GM18498 (cell line): ENCODE data around the gene RPS3.
A peak's percentile ranks its signal among the peaks of the same experiment; 100 is the strongest.
"Not testable (repeated sequence)": the region's sequence is repeated elsewhere in the genome, so short reads cannot be mapped to it uniquely, and the experiment has no call there.

Source experiments
- ATAC-seq: cut with Tn5 transposase; IDR thresholded peaks from one replicate; pipeline ENCODE4 v1.9.1; 2021; ENCODE audit warnings: mild to moderate bottlenecking, moderate library complexity; ENCODE audit not compliant: unreplicated experiment

Gene RPS3

DNA sequence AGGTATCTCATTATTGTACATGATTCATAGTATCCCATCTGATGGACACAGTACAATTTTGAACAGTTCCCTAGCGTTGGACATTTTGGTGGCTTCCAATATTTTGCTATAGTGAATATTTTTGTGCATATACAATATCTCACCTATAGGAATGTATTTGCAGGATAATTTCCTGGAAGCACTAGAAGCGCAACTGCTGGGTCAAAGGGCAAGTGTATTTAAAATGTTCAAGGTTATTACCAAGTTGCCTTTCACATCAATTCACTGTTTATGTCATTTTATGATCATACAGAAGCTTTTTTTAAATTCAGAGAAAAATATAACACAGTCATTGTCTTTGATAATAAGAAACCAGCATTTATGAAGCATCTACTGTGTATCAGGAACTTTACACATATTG, 19.1 kb upstream of the RPS3 start:
- ATAC-seq: no peak

DNA sequence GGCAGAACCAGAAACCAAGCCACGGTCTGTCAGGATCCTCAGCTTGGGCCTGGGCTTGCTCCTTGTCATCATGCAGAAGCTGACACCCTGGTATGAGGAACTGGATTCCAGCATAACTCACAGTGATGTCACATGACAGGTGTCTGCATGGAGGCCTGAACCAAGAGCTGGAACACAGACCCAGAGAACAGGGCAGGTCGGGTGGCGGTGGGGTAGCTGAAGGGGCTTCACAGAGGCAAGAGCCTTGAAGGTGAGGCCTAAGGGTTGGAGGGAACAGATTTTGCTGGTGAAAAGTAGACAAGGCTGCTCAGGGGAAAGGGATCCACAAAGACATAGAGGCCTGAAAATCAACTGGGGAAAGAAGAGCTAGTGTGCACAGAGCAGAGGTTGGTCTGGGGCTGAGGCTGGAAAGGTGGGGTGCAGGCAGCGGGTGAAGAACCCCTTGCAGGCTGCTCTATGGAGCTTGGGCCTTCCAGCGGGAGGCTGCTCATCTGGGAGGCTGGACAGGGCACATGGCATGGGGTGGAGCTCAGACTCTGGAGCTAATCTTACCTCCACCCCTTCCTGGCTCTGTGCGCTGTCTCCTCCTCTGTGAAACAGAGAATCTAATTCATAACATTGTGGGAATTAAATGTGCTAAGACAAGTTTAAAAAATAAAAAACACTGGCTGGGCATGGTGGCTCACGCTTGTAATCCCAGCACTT, 18.4 kb upstream of the RPS3 start:
- ATAC-seq: no peak

DNA sequence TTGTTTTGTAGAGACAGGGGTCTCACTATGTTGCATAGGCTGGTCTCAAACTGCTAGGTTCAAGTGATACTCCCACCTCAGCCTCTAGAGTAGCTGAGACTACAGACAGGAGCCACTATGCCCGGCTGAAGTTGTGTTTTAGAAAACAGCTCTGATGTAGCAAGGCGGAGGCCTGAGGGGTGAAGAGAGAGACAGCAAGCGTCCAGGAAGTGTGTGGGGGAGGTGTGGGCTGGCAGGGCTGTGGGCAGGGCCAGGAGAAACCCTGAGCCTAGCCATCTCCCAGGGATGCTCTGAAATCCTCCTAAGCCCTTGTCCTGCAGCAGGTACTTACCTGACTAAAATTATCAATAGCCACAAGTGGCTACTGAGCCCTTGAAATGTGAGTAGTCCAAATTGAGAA, 16.1 kb upstream of the RPS3 start:
- no peak for ATAC-seq

DNA sequence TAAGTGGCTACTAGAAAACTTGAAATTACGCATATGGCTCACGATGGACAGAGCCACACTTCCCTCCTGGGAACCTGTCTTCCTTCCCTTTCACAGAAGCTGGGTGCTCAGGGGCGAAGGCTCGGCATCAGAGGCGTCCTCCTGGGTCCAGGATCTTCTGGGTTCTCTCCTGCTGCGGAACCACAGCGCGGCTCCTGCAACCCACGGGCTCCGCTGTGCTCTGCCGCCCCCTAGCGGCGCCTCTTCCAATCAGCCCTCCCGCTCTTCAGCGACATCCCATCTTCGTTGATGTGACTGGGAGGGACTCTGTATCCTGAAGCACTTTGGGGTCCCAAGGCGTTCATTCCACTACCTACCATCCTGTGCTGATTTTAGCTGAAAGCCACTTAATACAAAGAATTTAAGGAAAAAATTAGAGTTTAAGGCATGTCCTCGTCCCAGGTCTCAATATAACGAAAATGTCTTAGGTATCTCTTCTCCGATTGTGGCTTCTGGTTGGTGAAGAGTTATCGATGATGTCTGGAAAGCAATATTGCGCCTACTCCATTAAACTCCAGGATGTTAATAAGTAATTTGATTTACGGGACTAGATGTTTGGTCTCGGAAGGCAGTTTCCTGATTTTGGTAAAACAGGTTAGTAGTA, 14.8 kb upstream of the RPS3 start:
- peak; percentile 41 for ATAC-seq

DNA sequence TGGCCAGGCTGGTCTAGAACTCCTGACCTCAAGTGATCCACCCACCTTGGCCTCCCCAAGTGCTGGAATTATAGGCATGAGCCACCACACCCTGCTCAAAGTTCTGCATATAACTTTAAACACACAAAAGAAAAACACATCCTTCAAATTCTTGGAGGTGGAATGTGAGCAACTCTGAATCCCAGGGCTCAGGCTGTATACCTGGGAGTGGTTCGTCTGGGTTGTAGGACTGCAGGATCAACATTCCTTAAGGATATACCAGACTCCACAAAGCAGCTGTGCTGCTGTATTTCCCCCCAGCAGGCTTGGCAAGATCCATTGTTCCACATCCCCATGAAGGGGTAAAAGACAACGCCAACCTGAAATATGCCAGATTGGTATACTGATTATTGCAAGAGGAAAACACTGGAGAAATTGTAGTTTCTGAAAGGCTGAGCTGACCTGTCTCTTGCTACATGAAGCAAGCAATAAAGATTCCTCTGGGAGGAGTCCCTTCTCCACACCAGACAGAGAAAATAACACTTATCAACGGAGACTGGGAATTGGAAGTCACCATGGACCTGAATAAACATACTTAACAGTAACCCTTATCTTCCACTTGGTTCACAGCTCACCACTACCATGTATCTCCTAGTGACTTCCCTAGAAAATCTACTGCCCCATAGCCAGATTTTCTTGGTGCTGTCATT, 12.2 kb upstream of the RPS3 start:
- ATAC-seq: no peak

DNA sequence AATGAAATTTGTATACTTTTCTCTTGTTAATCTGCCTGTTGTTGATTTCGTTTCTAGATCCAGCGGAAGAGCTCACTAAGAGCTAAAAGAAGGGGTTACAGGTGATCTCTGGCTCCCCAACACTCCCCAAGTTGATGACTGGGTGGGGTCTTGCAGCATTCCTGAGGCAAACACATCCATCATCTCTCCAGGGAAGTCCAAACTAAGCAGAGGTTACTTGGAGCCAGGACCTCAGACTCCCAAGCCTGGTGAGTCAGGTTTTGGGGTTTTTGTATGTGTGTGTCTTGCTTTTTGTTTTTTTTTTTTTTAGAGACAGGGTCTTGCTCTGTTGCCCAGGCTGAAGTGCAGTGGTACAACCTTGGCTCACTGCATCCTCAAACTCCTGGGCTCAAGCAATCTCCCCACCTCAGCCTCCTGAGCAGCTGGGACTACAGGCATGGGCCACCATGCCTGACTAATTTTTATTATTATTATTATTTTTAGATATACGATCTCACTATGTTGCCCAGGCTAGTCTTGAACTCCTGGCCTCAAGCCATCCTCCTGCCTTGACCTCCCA, 11.5 kb upstream of the RPS3 start:
- no peak for ATAC-seq

DNA sequence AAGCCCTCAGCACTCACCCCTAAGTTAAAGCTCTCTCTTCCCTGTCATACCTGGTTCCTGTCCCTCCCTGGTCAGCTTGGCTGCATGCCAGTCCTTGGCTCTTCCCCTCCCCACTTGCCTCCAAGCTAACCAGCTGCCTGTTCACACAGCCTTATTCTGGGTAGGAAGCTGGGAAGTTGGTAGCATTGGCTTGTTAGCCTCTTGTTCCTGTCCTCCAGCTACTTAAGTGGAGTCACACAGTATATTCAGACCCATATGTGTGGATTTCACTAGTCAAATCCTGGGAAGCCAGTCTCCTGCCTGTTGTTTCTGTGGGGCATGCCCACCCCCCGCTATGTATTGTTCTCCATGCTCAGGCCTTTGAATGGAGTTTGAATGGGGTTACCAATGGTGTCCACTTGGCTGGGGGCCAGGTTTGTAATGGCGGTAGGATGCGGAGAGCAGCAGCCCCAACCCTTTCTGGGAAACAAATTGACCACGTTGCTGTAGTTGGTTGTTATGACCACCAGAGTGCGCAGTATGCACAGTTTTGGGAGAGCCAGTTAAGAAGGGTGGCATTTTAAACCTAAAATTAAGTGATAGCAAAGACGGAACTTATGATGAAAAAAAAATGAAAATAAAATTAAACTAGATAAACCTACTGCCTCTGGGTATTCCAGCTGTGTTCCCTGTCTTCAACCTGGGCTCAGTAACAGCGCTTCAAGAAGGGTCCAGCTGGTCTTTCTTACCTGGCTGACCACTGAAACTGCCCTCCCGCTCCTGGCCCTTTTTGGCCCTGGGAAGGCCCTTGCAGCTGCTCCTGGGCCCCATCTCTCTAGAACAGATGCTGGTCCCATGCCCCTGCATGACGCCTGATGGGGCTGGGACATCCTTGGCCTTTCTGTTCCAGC, 10.7 kb upstream of the RPS3 start:
- peak; percentile 52 for ATAC-seq

DNA sequence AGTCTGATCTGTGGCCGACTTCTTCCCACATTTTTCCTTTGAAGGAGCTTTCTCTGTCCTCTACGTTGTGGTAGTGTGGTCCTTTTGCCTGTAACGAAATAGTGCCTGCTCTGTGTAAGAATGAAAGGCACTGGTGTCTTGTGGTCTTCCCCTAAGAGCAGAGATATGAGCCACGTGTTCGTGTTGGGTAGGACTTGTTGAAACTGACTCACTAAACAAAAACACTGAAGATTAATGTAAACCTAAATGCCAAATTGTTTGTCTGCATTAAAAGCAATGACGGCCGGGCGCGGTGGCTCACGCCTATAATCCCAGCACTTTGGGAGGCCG, 10.1 kb upstream of the RPS3 start:
- no peak for ATAC-seq

DNA sequence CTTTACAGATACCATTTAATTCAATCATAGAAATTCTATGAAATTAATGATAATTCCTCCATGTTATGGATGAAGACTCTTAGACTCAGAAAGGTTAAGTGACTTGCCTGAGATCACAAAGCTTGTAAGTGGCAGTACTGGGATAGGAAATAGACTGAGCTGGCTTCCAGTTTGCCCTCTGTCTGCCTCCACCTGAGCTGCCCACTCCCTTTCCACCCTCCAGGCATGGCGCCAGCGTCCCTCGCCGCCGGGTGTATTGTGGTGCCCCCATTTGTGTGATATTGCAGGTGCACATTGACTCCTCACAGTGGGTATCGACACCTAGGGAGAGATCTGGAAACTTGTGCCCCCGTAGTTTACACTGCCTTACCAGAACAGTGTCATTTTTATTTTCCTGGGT, 9.4 kb upstream of the RPS3 start:
- no peak for ATAC-seq

DNA sequence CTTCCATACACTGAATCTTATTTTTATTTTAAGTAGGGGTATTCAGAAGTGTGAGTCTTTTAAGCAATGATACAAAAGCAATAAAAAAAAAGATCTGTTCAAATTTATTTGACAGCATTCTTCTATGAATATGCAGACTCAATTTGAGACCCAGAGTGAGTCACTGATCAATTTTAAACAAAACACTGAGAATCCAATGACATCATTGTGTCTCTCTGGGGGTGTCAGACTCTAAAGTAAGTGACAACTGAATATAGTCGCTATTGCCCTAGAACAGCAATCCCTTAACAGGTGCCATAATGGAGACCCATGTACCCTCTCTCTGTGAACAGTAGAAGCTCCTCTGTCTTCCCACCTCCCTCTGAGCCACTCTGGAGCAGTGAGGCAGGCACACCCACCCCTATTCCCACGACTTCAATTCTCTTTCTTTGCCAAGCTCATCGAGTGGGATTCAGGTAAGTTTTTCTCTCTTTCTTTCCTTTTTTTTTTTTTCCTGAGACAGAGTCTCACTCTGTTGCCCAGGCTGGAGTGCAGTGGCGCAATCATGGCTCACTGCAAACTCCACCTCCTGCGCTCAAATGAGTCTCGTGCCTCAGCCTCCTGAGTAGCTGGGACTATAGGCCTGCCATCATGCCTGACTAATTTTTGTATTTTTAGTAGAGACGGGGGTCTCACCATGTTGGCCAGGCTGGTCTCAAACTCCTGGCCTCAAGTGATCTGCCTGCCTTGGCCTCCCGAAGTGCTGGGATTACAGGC, 5.1 kb upstream of the RPS3 start:
- no peak for ATAC-seq

DNA sequence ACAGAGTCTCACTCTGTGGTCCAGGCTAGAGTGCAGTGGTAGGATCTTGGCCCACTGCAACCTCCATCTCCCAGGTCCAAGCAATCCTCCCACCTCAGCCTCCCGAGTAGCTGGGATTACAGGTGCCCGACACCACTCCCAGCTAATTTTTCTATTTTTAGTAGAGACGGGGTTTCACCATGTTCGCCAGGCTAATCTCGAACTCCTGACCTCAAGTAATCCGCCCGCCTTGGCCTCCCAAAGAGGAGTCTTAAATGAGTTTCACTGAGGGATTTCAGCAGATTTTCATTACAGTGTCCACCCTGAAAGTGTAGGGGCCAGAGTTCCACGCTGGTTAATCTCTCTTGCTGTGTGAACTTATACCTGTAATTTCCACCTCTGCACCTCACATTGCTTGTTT, 412 bp upstream of the RPS3 start:
- no peak for ATAC-seq

DNA sequence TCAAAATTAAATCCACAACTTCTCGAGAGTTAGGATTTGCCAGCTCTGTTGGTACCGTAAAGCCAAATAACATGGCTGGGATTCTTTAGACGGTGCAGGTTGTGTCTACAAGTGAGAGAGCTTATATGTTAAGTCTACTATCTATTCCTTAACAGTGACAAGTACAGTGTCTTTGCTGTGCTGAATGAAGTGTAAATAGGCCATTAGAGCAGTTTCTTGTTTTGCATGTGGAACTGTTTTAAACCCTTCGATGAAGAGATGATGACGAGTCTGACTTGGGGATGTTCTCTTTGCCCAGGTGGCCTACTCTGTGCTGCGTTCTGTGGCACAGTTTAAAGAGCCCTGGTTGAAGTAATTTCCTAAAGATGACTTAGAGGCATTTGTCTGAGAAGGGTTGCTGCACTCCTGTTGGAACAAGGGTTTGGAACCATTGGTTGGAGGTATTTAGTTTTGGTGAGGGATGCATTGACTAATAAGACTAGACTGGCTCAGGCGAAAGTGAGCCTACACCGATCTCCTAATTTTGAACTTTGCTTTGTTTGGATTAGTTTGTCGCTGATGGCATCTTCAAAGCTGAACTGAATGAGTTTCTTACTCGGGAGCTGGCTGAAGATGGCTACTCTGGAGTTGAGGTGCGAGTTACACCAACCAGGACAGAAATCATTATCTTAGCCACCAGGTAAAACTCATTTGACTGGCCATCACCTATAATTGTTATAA, 988 bp downstream of the RPS3 start:
- no peak for ATAC-seq

DNA sequence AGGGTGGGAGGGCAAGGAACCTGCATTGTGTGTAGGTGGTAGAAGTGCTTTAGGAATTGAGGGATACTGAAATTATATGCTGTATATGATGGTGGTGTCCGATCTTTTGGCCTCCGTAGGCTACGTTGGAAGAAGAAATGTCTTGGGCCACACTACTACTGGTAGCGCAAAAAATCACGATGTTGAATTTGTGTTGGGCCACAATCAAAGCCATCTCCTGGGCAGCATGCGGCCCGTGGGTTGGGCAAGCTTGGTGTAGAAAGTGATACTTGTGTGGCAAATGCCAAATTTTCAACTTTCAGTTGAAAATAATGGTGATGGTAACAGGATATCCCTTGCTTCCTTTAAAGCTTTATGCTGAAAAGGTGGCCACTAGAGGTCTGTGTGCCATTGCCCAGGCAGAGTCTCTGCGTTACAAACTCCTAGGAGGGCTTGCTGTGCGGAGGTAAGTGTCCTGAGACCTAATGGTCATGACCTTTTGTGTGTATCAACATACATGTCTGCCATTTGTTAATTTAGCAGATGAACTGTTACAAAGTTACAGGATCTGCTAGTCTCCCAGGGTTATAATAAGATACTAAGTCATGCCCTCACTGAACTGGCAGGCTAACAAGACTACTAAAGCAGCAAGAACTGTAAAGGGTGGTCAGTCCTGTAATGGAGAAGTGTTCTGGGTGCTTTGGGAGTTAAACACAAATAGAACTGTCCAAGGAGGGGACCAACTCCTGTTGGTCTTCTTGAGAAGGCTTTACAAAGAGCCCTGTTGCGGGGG, 2.9 kb downstream of the RPS3 start:
- no peak for ATAC-seq

DNA sequence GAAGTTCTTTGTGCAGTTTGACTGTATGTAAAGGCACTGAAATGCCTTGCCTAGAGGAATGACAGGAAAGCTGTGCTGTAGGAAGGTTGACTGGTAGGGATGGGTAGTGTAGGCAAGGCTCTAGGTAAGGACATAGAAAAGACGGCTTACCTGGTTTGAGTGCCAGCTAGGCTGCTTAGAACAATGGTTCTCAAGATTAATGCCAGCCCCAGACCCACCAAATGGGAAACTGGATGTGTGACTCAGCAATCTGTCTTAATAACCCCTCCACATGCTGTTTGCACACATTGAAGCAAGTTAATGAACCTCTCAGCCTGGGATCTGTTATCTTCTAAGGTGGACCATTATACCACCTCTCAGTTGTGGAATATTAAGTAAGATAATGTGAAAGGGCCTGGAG, 3.7 kb downstream of the RPS3 start:
- ATAC-seq: no peak

DNA sequence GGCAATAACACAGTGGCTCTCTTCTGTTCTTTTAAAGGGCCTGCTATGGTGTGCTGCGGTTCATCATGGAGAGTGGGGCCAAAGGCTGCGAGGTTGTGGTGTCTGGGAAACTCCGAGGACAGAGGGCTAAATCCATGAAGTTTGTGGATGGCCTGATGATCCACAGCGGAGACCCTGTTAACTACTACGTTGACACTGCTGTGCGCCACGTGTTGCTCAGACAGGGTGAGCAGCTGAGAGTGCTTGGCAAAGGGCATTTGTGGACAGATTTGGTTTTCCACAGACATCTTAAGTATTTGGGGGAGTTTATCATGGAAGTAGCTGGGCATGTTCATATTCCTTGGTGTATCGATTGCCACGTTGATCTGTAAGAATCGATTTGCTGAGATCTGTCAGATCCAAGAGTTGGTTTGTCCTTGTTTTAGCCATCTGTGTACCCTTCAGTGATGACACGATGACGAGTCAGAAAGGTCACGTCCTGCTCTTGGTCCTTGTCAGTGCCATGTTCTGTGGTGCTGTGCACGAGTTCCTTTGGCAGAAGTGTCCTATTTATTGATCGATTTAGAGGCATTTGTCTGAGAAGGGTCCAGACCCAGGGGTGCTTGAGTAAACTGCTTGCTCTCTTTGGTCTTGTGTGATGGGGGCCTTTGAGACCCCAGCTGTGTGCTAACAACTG, 4.8 kb downstream of the RPS3 start:
- ATAC-seq: no peak

DNA sequence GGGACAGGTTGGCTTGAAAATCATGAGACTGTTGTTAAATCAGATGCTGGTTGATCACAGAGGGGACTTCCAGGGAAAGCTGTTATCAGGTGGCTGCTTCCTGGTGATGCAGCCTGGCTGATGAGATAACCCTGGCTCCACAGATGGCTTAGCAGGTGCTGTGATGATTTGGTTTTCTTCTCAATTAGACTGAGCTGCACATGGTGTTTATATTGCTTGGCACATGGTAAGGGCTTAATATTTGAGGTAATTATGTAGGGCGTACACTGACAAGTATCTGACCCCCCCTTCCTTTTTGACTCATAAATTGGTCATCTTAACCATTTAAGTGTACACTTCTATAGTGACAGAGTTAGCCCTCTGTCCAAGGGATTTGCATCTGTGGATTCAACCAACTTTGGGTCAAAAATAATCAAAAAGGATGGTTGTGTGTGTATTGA, 7.0 kb downstream of the RPS3 start:
- no peak for ATAC-seq

DNA sequence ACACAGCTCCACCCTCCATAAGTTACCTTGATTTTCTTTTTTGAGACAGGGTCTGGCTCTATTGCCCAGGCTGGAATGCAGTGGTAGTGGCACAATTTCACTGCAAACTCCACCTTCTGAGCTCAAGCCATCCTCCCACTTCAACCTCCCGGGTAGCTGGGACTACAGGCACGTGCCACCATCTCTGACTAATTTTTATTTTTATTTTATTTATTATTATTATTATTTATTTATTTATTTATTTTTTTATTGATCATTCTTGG, 9.6 kb downstream of the RPS3 start:
- no peak for ATAC-seq

DNA sequence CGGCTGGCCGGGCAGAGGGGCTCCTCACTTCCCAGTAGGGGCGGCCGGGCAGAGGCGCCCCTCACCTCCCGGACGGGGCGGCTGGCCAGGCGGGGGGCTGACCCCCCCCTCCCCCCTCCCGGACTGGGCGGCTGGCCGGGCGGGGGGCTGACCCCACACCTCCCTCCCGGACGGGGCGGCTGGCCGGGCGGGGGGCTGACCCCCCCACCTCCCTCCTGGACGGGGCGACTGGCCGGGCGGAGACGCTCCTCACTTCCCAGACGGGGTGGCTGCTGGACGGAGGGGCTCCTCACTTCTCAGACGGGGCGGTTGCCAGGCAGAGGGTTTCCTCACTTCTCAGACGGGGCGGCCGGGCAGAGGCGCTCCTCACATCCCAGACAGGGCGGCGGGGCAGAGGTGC, 10.7 kb downstream of the RPS3 start:
- not testable (repeated sequence) for ATAC-seq

DNA sequence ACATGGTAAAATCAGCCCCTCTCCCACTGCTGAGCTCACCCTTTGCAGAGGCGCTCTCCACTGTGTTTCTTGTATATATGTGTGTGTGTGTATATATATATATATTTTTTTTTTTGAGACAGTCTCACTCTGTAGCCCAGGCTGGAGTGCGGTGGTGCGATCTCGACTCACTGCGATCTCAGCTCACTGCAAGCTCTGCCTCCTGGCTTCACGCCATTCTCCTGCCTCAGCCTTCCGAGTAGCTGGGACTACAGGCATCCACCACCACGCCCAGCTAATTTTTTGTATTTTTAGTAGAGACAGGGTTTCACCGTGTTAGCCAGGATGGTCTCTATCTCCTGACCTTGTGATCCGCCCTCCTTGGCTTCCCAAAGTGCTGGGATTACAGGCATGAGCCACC, 13.8 kb downstream of the RPS3 start:
- ATAC-seq: not testable (repeated sequence)
